Activated B cell treated with CpG ODN at 0.5 μM for 24 hours (primary cell): Measurements from ENCODE around the gene DNAAF8. TPM values are rescaled to one million over a fixed set of nuclear protein-coding genes. Genes with fewer than 3 reads are reported as not detected.

Experiments used
- ATAC-seq: fragments of 200-7000 bp; cut with Tn5 transposase; one replicate; pipeline ENCODE4 v1.10.0; 2021; ENCODE audit warnings: low read depth, mild to moderate bottlenecking, moderate library complexity
- CTCF ChIA-PET: fragments of 350-600 bp; sonication (Branson Sonifier 250); formaldehyde crosslinking; loops from one replicate; lab custom pipeline; 2021; ENCODE audit warnings: antibody characterized with exemption; lab: Charles Lee
- POLR2A ChIA-PET: fragments of 350-600 bp; sonication (Branson Sonifier 250); formaldehyde crosslinking; loops from one replicate; lab custom pipeline; 2021; ENCODE audit warnings: antibody characterized with exemption; lab: Charles Lee
- DNase-seq: peaks from one replicate; pipeline ENCODE4 v3.0.0; 2022
- H3K27ac Mint-ChIP-seq: one replicate; pipeline ENCODE4 v1.8.0; 2020; ENCODE audit warnings: mixed read lengths
- H3K27me3 Mint-ChIP-seq: one replicate; pipeline ENCODE4 v1.8.0; 2021; ENCODE audit warnings: mixed read lengths
- H3K36me3 Mint-ChIP-seq: one replicate; pipeline ENCODE4 v1.8.0; 2021; ENCODE audit warnings: low read depth, mixed read lengths
- H3K4me1 Mint-ChIP-seq: one replicate; pipeline ENCODE4 v1.8.0; 2021; ENCODE audit warnings: mixed read lengths
- H3K4me3 Mint-ChIP-seq: one replicate; pipeline ENCODE4 v1.8.0; 2020; ENCODE audit warnings: mild to moderate bottlenecking, mixed read lengths
- H3K9me3 Mint-ChIP-seq: one replicate; pipeline ENCODE4 v1.8.0; 2020; ENCODE audit warnings: mixed read lengths
- CTCF ChIP-seq: fragments of 200-600 bp; IDR thresholded peaks from one replicate; pipeline ENCODE4 v1.8.0; 2022; ENCODE audit warnings: antibody characterized with exemption, mild to moderate bottlenecking
- intact Hi-C: fragments of 100-400 bp; cut with micrococcal nuclease; formaldehyde crosslinking; loops from one replicate; pipeline ENCODE4 v1.15.1; 2024
- total RNA-seq: library from RNA; stranded (reverse); gene quantifications from 2 replicates; pipeline ENCODE4 v1.2.3, GENCODE V29; 2022

The DNAAF8 gene
- total RNA-seq, 1 donor from 2014 or later: 0.31 TPM

GRCh38 chr16:4787068-4787467 is 52.7 kb downstream of the DNAAF8 start:
- Mint-ChIP-seq H3K9me3 (no peaks in the 10 kb centered on the region), H3K4me1 (no peaks in the 10 kb centered on the region), H3K36me3 (no peaks in the 10 kb centered on the region), H3K27ac (no peak overlapping the region), H3K4me3 (no peak overlapping the region), H3K27me3 (peaks cover 3% of the 10 kb centered on the region)
- DNase-seq: no peak
- ChIA-PET POLR2A (interaction anchor here (0.6 kb wide), 2 partner anchors 115 to 119 kb away, joined by 3 to 4 read pairs; no protein-coding TSS in a partner anchor), CTCF (no interaction called here)
- no peak for TF ChIP-seq CTCF
- intact Hi-C loops: no loop called here
- ATAC-seq: no peak

DNA sequence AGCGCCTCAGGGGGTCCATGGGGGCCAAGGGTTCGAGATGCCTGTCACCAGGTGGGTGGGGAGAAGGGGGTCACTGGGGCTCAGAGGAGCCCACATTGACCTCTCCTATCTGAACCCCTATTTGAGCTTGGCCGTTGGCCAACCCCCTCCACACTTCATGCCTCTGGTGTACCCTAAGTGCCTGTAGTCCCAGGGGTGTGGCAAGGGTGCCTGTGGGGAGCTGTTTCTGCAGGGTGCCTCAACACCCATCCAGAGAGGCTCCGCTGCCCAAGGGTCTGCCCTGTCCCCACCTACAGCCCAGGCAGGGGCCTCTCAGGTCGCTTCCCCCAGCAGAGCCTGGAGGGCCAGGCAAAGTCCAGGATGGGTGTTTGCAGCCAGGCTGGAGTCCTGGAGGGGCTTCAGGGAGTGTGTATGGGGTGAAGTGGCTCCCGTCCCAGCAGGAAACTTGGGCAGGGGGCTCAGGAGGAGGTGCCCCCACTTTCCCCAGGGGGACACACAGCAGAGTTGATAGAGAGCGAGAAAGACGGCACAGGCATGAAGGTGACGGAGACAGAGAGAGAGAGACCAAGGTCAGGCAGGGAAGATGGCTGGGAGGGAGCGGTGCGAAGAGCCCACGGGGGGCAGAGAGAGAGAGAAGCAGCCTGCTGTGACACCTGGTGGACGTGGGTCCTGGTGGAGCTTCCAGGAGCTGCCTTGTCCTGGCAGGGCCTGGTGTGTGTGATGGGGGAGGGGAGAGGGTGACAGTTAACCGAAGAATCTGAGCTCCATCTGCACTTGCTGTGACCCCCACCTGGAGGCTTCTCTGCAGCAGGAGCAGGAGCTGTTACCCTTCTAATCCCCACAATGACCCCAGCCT is 53.5 kb downstream of the DNAAF8 start, which contains the start of gene SEPTIN12:
Gene SEPTIN12 (minus strand): TSS at position 719 of the 856 bp plus-strand sequence. CDS start 700 bp downstream, at position 19.
- no peaks in the 10 kb centered on the region for H3K36me3 Mint-ChIP-seq
- intact Hi-C loops: no loop called here
- H3K27ac Mint-ChIP-seq: no peak within 1 kb of the TSS
- H3K4me3 Mint-ChIP-seq: no peak within 1 kb of the TSS
- peaks cover 3% of the 10 kb centered on the region for H3K27me3 Mint-ChIP-seq
- no peaks in the 10 kb centered on the region for H3K4me1 Mint-ChIP-seq
- CTCF ChIA-PET: no interaction called here
- DNase-seq: no peak
- H3K9me3 Mint-ChIP-seq: no peaks in the 10 kb centered on the region
- POLR2A ChIA-PET: interaction anchor here (0.6 kb wide), 1 partner anchor 1184 kb away, joined by 5 read pairs; no protein-coding TSS in a partner anchor
- no peak for TF ChIP-seq CTCF
- no peak for ATAC-seq

DNA sequence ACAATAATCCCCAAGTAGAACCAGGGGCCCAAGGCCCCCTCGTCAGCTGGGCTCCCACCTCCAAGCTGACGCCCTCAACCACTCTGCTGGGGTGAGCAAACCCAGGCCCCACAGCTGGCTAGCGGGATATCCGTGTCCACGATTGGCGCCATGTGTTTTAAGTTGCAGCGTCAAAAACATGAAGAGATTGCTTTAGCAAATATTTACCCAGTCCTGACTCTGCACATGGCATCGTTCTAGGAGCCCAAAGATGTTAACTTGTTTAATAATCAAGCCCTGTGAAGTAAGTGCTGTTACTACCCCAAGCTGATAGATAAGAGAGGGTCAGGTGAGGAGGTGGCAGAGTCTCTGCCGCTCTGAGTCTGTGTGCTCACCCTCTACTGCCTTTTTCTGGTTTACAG is 54.2 kb downstream of the DNAAF8 start:
- no peaks in the 10 kb centered on the region for H3K4me1 Mint-ChIP-seq
- POLR2A ChIA-PET: interaction anchor here (0.6 kb wide), 1 partner anchor 1185 kb away, joined by 5 read pairs; no protein-coding TSS in a partner anchor
- no peak overlapping the region for H3K4me3 Mint-ChIP-seq
- no peaks in the 10 kb centered on the region for H3K36me3 Mint-ChIP-seq
- ATAC-seq: no peak
- CTCF ChIA-PET: no interaction called here
- intact Hi-C loops: no loop called here
- no peak overlapping the region for H3K27ac Mint-ChIP-seq
- TF ChIP-seq CTCF: no peak
- H3K27me3 Mint-ChIP-seq: peaks cover 3% of the 10 kb centered on the region
- no peak for DNase-seq
- H3K9me3 Mint-ChIP-seq: no peaks in the 10 kb centered on the region

DNA sequence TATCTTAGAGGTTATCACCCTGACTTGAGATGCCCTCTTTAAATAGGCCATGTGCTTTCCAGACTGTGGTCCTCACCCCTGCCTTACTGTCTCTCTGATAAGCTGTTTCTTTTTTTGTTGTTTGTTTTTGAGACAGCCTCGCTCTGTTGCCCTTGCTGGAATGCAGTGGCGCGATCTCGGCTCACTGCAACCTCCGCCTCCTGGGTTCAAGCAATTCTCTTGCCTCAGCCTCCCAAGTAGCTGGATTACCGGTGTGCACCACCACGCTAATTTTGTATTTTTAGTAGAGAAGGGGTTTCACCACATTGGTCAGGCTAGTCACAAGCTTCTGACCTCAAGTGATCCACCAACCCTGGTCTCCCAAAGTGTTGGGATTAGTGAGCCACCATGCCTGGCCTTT is 54.6 kb downstream of the DNAAF8 start:
- POLR2A ChIA-PET: no interaction called here
- CTCF ChIA-PET: no interaction called here
- H3K9me3 Mint-ChIP-seq: no peaks in the 10 kb centered on the region
- H3K4me3 Mint-ChIP-seq: no peak overlapping the region
- DNase-seq (no peak), ATAC-seq (no peak)
- peaks cover 3% of the 10 kb centered on the region for H3K27me3 Mint-ChIP-seq
- H3K36me3 Mint-ChIP-seq: no peaks in the 10 kb centered on the region
- intact Hi-C loops: no loop called here
- H3K4me1 Mint-ChIP-seq: no peaks in the 10 kb centered on the region
- no peak for TF ChIP-seq CTCF
- H3K27ac Mint-ChIP-seq: no peak overlapping the region

DNA sequence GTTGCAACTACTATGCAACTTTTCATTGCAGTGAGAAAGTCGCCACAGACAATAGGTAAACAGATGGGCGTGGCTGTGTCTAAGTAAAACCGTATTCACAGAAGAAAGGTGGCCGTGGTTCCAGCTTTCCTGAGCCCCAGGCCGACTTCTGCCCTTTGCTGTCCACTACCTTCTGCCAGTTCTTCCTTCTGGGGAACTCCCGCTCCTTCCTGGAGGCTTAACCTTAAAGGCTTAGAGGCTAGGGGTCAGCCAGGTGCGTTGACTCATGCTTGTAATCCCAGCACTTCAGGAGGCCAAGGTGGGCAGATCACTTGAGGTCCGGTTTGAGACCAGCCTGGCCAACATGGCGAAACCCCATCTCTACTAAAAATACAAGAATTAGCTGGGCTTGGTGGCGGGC is 55.9 kb downstream of the DNAAF8 start:
- H3K4me1 Mint-ChIP-seq: no peaks in the 10 kb centered on the region
- H3K9me3 Mint-ChIP-seq: no peaks in the 10 kb centered on the region
- no peak overlapping the region for H3K27ac Mint-ChIP-seq
- intact Hi-C loops: no loop called here
- TF ChIP-seq CTCF: no peak
- POLR2A ChIA-PET: interaction anchor here (0.7 kb wide), 1 partner anchor 15 kb away, joined by 4 read pairs; no protein-coding TSS in a partner anchor
- no peaks in the 10 kb centered on the region for H3K27me3 Mint-ChIP-seq
- CTCF ChIA-PET: no interaction called here
- H3K4me3 Mint-ChIP-seq: no peak overlapping the region
- ATAC-seq (no peak), DNase-seq (no peak)
- H3K36me3 Mint-ChIP-seq: no peaks in the 10 kb centered on the region
